ENCODE data around the gene MAT1A.
"Not testable (repeated sequence)": the region's sequence is repeated elsewhere in the genome, so short reads cannot be mapped to it uniquely, and the experiment has no call there.

The MAT1A gene

DNA sequence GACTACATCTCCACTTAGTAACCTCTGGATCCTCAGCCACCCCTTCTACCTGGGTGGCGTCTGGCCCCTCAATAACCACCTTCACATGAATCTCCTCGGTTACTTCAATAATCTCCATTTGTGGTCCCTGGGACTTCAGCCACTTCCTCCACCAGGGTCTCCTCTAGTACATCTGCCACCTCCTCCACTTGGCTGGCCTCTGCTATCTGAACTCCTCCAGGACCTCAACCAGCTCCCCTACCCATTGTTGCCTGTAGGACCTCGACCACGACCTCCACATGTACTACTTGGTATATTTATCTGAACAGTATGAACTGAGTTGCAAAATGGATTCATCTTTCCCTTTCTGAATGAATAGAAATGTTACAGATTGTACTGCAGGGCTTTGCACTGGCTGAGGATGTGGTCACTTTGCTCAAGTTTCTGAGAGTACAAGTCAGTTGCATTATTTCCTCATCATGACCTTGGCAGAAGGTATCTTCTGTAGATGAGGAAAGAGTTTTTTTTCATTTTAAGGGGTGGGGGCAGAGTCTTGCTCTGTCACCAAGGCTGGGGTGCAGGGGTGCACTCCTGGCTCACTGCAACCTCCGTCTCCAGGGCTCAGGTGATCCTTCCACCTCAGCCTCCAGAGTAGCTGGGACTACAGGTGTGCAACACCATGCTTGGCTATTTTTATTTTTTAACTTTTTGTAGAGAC, 36.0 kb downstream of the MAT1A start:
- no peak overlapping the region for H3K27ac ChIP-seq
- no peak for TF ChIP-seq ZFX (IDR thresholded peaks at IDR 0.05; ENCODE audit: borderline replicate concordance)
- TF ChIP-seq, protein P1, sequence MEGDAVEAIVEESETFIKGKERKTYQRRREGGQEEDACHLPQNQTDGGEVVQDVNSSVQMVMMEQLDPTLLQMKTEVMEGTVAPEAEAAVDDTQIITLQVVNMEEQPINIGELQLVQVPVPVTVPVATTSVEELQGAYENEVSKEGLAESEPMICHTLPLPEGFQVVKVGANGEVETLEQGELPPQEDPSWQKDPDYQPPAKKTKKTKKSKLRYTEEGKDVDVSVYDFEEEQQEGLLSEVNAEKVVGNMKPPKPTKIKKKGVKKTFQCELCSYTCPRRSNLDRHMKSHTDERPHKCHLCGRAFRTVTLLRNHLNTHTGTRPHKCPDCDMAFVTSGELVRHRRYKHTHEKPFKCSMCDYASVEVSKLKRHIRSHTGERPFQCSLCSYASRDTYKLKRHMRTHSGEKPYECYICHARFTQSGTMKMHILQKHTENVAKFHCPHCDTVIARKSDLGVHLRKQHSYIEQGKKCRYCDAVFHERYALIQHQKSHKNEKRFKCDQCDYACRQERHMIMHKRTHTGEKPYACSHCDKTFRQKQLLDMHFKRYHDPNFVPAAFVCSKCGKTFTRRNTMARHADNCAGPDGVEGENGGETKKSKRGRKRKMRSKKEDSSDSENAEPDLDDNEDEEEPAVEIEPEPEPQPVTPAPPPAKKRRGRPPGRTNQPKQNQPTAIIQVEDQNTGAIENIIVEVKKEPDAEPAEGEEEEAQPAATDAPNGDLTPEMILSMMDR (IDR thresholded peaks at IDR 0.05), result no peak

DNA sequence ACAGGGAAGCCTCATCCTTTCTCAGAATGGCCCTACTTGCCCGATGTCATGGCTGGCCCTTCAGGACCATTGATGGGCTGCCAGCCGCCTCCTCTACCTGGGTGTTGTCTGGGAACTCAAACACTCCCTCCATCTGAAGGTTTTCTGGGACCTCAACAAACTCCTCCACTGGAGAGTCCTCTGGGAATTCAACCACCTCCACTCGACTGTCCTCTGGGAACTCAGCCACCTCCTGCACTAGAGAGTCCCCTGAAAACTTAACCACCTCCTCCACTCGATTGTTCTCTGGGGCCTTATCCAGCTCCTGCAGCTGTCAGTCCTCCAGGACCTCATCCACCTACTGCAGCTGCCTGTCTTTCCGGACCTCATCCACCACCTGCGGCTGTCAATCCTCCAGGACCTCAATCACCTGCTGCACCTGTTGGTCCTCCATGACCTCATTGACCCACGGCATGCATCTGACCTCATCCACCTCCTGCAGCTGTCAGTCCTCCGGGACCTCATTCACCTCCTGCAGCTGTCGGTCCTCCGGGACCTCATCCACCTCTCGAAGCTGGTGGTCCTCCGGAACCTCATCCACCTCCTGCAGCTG, 37.1 kb downstream of the MAT1A start:
- no peak overlapping the region for H3K27ac ChIP-seq
- TF ChIP-seq, protein P1 (IDR thresholded peaks at IDR 0.05), result no peak
- no peak for TF ChIP-seq ZFX (IDR thresholded peaks at IDR 0.05; ENCODE audit: borderline replicate concordance)

GRCh38 chr10:80251703-80252280, 37.7 kb downstream of the MAT1A start:
- not testable (repeated sequence) for H3K27ac ChIP-seq

DNA sequence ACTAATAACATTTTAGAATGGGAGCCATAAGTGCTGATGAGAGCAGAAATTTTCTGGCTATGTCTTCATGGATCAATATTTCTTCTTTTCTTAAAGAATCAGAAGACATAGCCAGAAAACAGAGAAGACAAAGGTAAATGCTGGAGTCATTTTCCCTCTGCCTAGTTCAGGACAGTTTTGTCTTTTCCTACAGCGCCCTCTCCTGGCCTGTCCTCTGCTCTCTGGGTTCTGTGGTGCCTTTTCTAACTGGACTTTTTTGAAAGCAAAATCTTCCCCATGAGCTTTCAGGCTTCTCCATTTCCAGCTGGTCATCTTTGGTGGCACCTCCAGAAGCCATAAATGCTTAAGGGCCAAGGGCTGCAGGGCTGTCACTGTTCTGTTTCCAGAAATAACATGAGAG, 39.1 kb downstream of the MAT1A start:
- not testable (repeated sequence) for H3K27ac ChIP-seq

DNA sequence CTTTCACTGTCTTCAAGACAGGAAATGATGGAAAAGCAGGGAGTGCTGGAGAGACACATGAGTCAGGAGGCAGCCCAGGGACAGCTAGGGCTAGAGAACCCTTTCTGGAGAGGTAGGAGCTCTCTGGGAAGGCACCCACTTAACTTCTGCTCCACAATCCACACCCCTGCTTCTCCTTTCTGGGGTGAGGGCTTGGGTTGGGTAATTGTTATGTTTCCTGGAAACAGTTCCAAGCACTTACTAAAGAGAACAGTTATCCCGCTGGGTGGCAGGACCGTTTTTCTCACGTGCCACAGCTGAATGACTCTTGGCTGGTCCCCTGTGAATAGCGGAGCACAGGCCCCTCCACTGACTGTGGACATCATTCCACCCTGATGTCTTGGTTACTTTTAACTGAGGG, 39.6 kb downstream of the MAT1A start:
- H3K27ac ChIP-seq, result not testable (repeated sequence)

- not testable (repeated sequence) for H3K27ac ChIP-seq
Measured at GRCh38 chr10:80247611-80248010, 41.8 kb downstream of the MAT1A start.

DNA sequence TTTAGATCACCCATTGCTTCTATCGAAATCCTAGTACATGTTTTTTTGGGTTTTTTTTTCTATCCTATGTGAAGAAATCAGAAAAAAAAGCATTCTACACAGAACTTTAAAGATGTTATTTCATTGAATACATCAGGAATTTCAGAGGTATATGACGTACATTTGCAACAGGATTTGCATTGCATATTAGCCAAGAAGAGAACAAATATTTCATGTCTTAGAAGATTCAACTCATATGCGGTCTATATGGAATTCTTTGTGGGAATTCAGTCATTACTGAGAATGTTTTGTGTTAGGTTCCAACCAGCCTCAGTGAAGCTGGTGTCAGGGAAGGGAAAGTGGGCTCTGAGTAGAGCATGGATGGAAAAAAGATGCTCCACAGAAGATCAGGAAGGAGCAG, 45.1 kb downstream of the MAT1A start:
- H3K27ac ChIP-seq, result not testable (repeated sequence)

- not testable (repeated sequence) for H3K27ac ChIP-seq
Measured at GRCh38 chr10:80242341-80242740, 47.1 kb downstream of the MAT1A start.

- H3K27ac ChIP-seq, result not testable (repeated sequence)
Measured at GRCh38 chr10:80236457-80236856, 53.0 kb downstream of the MAT1A start.

DNA sequence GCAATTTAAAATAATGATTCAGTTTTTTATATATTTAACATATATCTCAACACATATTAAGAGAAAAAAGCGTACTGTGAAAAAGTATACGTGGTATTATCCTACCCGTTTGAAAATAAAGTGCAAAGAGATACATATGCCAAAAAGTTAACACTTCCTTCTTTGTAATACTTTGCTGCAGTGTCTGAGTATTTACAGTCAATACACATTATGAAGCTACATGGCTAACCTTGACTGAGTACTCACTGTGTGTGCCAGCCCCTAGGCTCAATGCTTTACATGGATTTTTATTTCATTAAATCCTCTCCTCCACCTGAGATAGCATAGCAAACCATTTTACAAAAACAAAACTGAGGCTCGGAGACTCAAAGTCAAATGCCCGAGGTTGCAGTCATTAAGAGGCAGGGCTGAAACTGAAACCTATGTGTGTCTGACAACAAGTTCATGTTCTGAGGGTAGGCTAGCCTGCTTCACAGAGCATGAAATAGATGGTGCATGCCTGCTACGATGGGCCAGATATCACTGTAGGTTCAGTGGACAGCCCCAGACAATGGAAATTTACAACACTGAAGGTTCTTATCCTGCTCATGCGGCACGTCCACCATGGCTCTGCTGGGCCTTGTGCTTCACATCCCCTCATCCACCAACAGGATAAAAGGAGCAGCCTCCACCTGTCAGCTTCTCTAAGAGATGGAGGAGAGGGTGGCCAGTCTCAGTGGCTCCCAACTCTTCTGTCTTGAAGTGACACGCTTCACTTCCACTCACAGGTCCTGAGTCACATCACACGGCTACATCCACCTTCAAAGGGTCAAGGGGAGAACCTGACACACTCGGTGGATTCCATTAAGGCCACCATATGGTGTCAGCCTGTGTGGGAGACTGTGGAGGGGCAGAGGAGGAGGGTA, 54.9 kb downstream of the MAT1A start:
- H3K27ac ChIP-seq, result not testable (repeated sequence)

DNA sequence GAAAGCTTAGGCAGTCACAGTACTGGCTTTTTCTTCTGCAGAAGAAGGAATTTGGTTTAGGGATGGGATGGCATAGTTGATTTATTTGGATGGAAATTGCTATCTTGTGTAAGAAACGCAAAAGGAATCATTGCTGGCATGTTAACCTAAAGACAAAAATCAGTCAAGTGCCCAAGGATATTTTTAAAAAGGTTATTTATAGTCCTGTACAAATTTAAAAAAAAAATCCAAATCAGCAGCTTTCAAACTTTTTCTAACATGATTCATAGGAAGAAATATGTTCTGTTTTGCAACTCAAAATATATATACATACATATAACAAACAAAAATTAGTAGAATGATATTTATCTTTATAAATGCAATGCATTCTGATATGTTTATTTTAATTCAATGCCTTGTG, 55.6 kb downstream of the MAT1A start:
- H3K27ac ChIP-seq, result not testable (repeated sequence)

GRCh38 chr10:80226723-80227122, 62.7 kb downstream of the MAT1A start:
- not testable (repeated sequence) for H3K27ac ChIP-seq

- H3K27ac ChIP-seq, result not testable (repeated sequence)
Measured at GRCh38 chr10:80223031-80223419, 66.4 kb downstream of the MAT1A start.

Measured in 22Rv1 (cell line).